HCT116 (cell line): ENCODE results near the gene SLC39A12. TPM values are rescaled to one million over a fixed set of nuclear protein-coding genes. Genes with fewer than 3 reads are reported as not detected.

ENCODE experiments used
- ATAC-seq: fragments of 200-7000 bp; cut with Tn5 transposase; 2 replicates; pipeline ENCODE4 v1.9.1; 2020; ENCODE audit warnings: mild to moderate bottlenecking, moderate library complexity
- BruUV-seq: library from RNA; stranded (reverse); fragments of 400-500 nt; replicated peaks from 2 replicates; lab custom pipeline; 2021; lab: Mats Ljungman, UMichigan
- CTCF ChIA-PET: fragments of 300-600 bp; sonication (Branson Sonifier 250); formaldehyde crosslinking; loops from one replicate; lab custom pipeline; 2021; ENCODE audit warnings: antibody characterized with exemption; lab: Charles Lee
- POLR2A ChIA-PET: fragments of 300-600, 350-600 bp; sonication (Branson Sonifier 250); formaldehyde crosslinking; loops from one replicate; lab custom pipeline; 2021; ENCODE audit warnings: antibody characterized with exemption; lab: Charles Lee
- RAD21 ChIA-PET, 2 experiments: fragments of 300-600 bp; sonication (Branson Sonifier 250); formaldehyde crosslinking; loops; one replicate each; lab custom pipeline; 2023; ENCODE audit warnings: low total read pairs in 2 of 2; ENCODE audit not compliant: uncharacterized antibody in 2 of 2, unreplicated experiment in 2 of 2, low non-redundant PET in 1 of 2; lab: Charles Lee
- DNase-seq: peaks from one replicate; pipeline ENCODE4 v3.0.0-alpha.2; 2010; ENCODE audit warnings: low read depth, low spot score
- H2AFZ ChIP-seq: fragments of 200-600 bp; shearing (Covaris generic), sonication (generic); 2 replicates; pipeline ENCODE4 v1.6.1; 2017; ENCODE audit warnings: low read depth, mixed run types, mixed read lengths, antibody characterized with exemption, low read length; ENCODE audit not compliant: poor library complexity, severe bottlenecking
- H3K27ac ChIP-seq: 2 replicates; pipeline ENCODE4 v1.5.1; 2012; ENCODE audit warnings: low read depth, low read length
- H3K27me3 ChIP-seq: fragments of 200-600 bp; sonication (generic); 2 replicates; pipeline ENCODE4 v1.6.1; 2016; ENCODE audit warnings: mixed run types, low read length, mixed read lengths; ENCODE audit not compliant: insufficient read depth
- H3K36me3 ChIP-seq, 2 experiments: fragments of 200-500 bp in 1 of 2; fragments of 200-600 bp in 1 of 2; sonication (Bioruptor generic) in 1 of 2; sonication (generic) in 1 of 2; 2 replicates each; pipeline versions ENCODE4 v1.5.1 to v1.6.1; 2014 to 2016; ENCODE audit warnings: low read length in 2 of 2, inconsistent platforms in 1 of 2, mixed read lengths in 1 of 2, mixed run types in 1 of 2; ENCODE audit not compliant: insufficient read depth in 2 of 2, control insufficient read depth in 1 of 2
- H3K4me1 ChIP-seq, 2 experiments: fragments of 200-600 bp in 1 of 2; sonication (generic) in 1 of 2; 2 replicates each; pipeline versions ENCODE4 v1.5.1 to v1.6.1; 2012 to 2017; ENCODE audit warnings: low read length in 2 of 2, inconsistent platforms in 1 of 2, mild to moderate bottlenecking in 1 of 2, mixed read lengths in 1 of 2, mixed run types in 1 of 2, moderate library complexity in 1 of 2; ENCODE audit not compliant: insufficient read depth in 2 of 2, control insufficient read depth in 1 of 2
- H3K4me2 ChIP-seq: fragments of 200-600 bp; sonication (generic); 2 replicates; pipeline ENCODE4 v1.6.1; 2017; ENCODE audit warnings: mixed run types, low read length, mixed read lengths
- H3K4me3 ChIP-seq, 2 experiments: fragments of 200-600 bp in 1 of 2; sonication (generic) in 1 of 2; replicated peaks in 1 of 2; 2 replicates each; pipeline ENCODE4 v1.5.1; 2011 to 2016; ENCODE audit warnings: low read length in 2 of 2, control low read depth in 1 of 2, low read depth in 1 of 2, mild to moderate bottlenecking in 1 of 2, mixed read lengths in 1 of 2, mixed run types in 1 of 2
- H3K79me2 ChIP-seq: fragments of 200-600 bp; sonication (generic); 2 replicates; pipeline ENCODE4 v1.6.1; 2017; ENCODE audit warnings: mild to moderate bottlenecking, mixed run types, low read length, moderate library complexity, mixed read lengths; ENCODE audit not compliant: insufficient read depth
- H3K9ac ChIP-seq: fragments of 200-600 bp; sonication (generic); 2 replicates; pipeline ENCODE4 v1.6.1; 2016; ENCODE audit warnings: low read length, mixed read lengths
- H3K9me2 ChIP-seq: fragments of 200-600 bp; sonication (generic), shearing (Covaris generic); 2 replicates; pipeline ENCODE4 v1.6.1; 2017; ENCODE audit warnings: mixed run types, mild to moderate bottlenecking, moderate library complexity; ENCODE audit not compliant: insufficient read depth
- H3K9me3 ChIP-seq, 2 experiments: fragments of 200-500 bp in 1 of 2; fragments of 200-600 bp in 1 of 2; sonication (Bioruptor generic) in 1 of 2; sonication (generic) in 1 of 2; 2 replicates each; pipeline ENCODE4 v1.6.1; 2014 to 2017; ENCODE audit warnings: low read length in 2 of 2, mixed read lengths in 2 of 2, inconsistent platforms in 1 of 2, low read depth in 1 of 2, mild to moderate bottlenecking in 1 of 2, mixed run types in 1 of 2, moderate library complexity in 1 of 2; ENCODE audit not compliant: control insufficient read depth in 1 of 2, insufficient read depth in 1 of 2
- H4K20me1 ChIP-seq: fragments of 200-600 bp; sonication (generic), shearing (Covaris generic); 2 replicates; pipeline ENCODE4 v1.6.1; 2017; ENCODE audit warnings: mixed run types, mild to moderate bottlenecking, moderate library complexity; ENCODE audit not compliant: insufficient read depth
- ATF3 ChIP-seq: IDR thresholded peaks from 2 replicates; pipeline ENCODE4 v1.6.1; 2012
- CBX3 ChIP-seq: IDR thresholded peaks from 2 replicates; pipeline ENCODE4 v1.6.1; 2012; ENCODE audit warnings: low read depth
- CEBPB ChIP-seq: IDR thresholded peaks from 2 replicates; pipeline ENCODE4 v1.6.1; 2012; ENCODE audit warnings: low read depth
- CTCF ChIP-seq, 3 experiments: fragments of 200-600 bp in 1 of 3; sonication (generic) in 1 of 3; IDR thresholded peaks in 2 of 3; conservative IDR thresholded peaks in 1 of 3; 2 replicates each; pipeline ENCODE4 v1.5.1; 2012 to 2017; ENCODE audit warnings: low read depth in 2 of 3, low read length in 2 of 3, antibody characterized with exemption in 1 of 3, borderline replicate concordance in 1 of 3, control low read depth in 1 of 3, mild to moderate bottlenecking in 1 of 3, mixed read lengths in 1 of 3, mixed run types in 1 of 3, moderate library complexity in 1 of 3; ENCODE audit not compliant: insufficient read depth in 1 of 3
- EGR1 ChIP-seq: IDR thresholded peaks from 2 replicates; pipeline ENCODE4 v1.6.1; 2012; ENCODE audit warnings: low read depth
- ELF1 ChIP-seq: IDR thresholded peaks from 2 replicates; pipeline ENCODE4 v1.6.1; 2012; ENCODE audit warnings: low read depth, borderline replicate concordance
- EZH2 ChIP-seq: fragments of 200-600 bp; sonication (generic); IDR thresholded peaks from 2 replicates; pipeline ENCODE4 v1.6.1; 2017; ENCODE audit warnings: antibody characterized with exemption, mixed run types
- EZH2phosphoT487 ChIP-seq: fragments of 200-600 bp; IDR thresholded peaks from 2 replicates; pipeline ENCODE4 v1.6.1; 2018; ENCODE audit warnings: antibody characterized with exemption, borderline replicate concordance
- FOSL1 ChIP-seq: IDR thresholded peaks from 2 replicates; pipeline ENCODE4 v1.6.1; 2012; ENCODE audit warnings: low read depth
- MAX ChIP-seq: IDR thresholded peaks from 2 replicates; pipeline ENCODE4 v1.6.1; 2012
- POLR2A ChIP-seq: IDR thresholded peaks from 2 replicates; pipeline ENCODE4 v1.7.0; 2011; ENCODE audit warnings: borderline replicate concordance; ENCODE audit not compliant: insufficient read depth, insufficient read length; ENCODE audit errors: extremely low read depth
- POLR2AphosphoS5 ChIP-seq: IDR thresholded peaks from 2 replicates; pipeline ENCODE4 v1.6.1; 2011; ENCODE audit warnings: mild to moderate bottlenecking, low read depth, low read length, moderate library complexity
- RAD21 ChIP-seq: IDR thresholded peaks from 2 replicates; pipeline ENCODE4 v1.6.1; 2012; ENCODE audit warnings: low read depth, mild to moderate bottlenecking
- SP1 ChIP-seq: IDR thresholded peaks from 2 replicates; pipeline ENCODE4 v1.6.1; 2012; ENCODE audit warnings: low read depth
- SRF ChIP-seq: IDR thresholded peaks from 2 replicates; pipeline ENCODE4 v1.6.1; 2012; ENCODE audit warnings: low read depth
- TCF7L2 ChIP-seq: IDR thresholded peaks from 2 replicates; pipeline ENCODE4 v1.7.0; 2011; ENCODE audit warnings: borderline replicate concordance, inconsistent platforms; ENCODE audit not compliant: insufficient read depth, insufficient read length; ENCODE audit errors: extremely low read depth
- YY1 ChIP-seq: IDR thresholded peaks from 2 replicates; pipeline ENCODE4 v1.6.1; 2011; ENCODE audit warnings: low read length, low read depth, moderate library complexity, mild to moderate bottlenecking; ENCODE audit not compliant: insufficient replicate concordance; ENCODE audit errors: extremely low read depth
- ZBTB33 ChIP-seq: IDR thresholded peaks from 2 replicates; pipeline ENCODE4 v1.6.1; 2011; ENCODE audit warnings: mild to moderate bottlenecking, low read length, moderate library complexity; ENCODE audit not compliant: insufficient replicate concordance; ENCODE audit errors: extremely low read depth
- ZFX ChIP-seq: fragments of 450-650 bp; IDR thresholded peaks from 2 replicates; pipeline ENCODE4 v1.6.1; 2017
- intact Hi-C: fragments of 100-400 bp; cut with micrococcal nuclease; formaldehyde crosslinking; loops from 2 replicates; pipeline ENCODE4 v1.10.0; 2022
- total RNA-seq: library from RNA; stranded (reverse); gene quantifications from one replicate; pipeline ENCODE4 v1.2.1, GENCODE V29; 2021; ENCODE audit not compliant: unreplicated experiment

SLC39A12 gene
- total RNA-seq, 1 experiment from 2014 or later, result not detected

- peaks cover 25% of the 10 kb centered on the region; the same call in 1 of the 2 replicates for H3K27me3 ChIP-seq
- H3K27ac ChIP-seq, result no peak overlapping the region
- BruUV-seq, result no TSS peak
- H3K9me2 ChIP-seq, result 0 out of 2 replicates have a peak, but pooled peaks cover 2% of the 10 kb centered on the region
- ChIA-PET RAD21 (no interaction called here), CTCF (no interaction called here), POLR2A (no interaction called here)
- H3K9me3 ChIP-seq, result no peaks in the 10 kb centered on the region
- DNase-seq (no peak), ATAC-seq (no peak)
- H3K36me3 ChIP-seq, result no peaks in the 10 kb centered on the region
- H3K9ac ChIP-seq, result no peak overlapping the region
- no peaks in the 10 kb centered on the region for H3K79me2 ChIP-seq
- H2AFZ ChIP-seq, result no peak overlapping the region
- H3K4me3 ChIP-seq, result no peak overlapping the region
- no peak for TF ChIP-seq ZBTB33
- TF ChIP-seq RAD21, result no peak
- no peak for TF ChIP-seq POLR2AphosphoS5
- TF ChIP-seq FOSL1, result no peak
- no peak for TF ChIP-seq CTCF (IDR thresholded peaks at IDR 0.05 in 2 of 3, conservative IDR thresholded peaks at IDR 0.05 in 1 of 3; ENCODE audit: borderline replicate concordance in 1 of 3, insufficient read depth in 1 of 3, low read depth in 2 of 3, low read length in 2 of 3)
- TF ChIP-seq ELF1, result no peak
- TF ChIP-seq EGR1, result no peak
- no peak for TF ChIP-seq MAX
- no peak for TF ChIP-seq ZFX
- TF ChIP-seq ATF3, result no peak
- TF ChIP-seq CBX3, result no peak
- no peak for TF ChIP-seq SRF
- no peak for TF ChIP-seq TCF7L2
- no peak for TF ChIP-seq EZH2
- no peak for TF ChIP-seq SP1
- no peak for TF ChIP-seq EZH2phosphoT487
- TF ChIP-seq POLR2A, result no peak
- TF ChIP-seq CEBPB, result no peak
- TF ChIP-seq YY1, result no peak
- no peaks in the 10 kb centered on the region for H4K20me1 ChIP-seq
- H3K4me1 ChIP-seq, result peaks cover 5 to 10% of the 10 kb centered on the region in 2 experiments; a peak in 2 of 4 replicates
- intact Hi-C loops, result no loop called here
- no peak overlapping the region for H3K4me2 ChIP-seq
These were observed 58.3 kb downstream of the SLC39A12 start for GRCh38 chr10:18010050-18010449.
